ENCODE results near the gene HSD3B7. TPM values are rescaled to one million over a fixed set of nuclear protein-coding genes. Genes with fewer than 3 reads are reported as not detected.

HSD3B7 gene
- total and polyA plus RNA-seq, 2 of the 4 experiments (the other 2 are of a cell fraction): 8.5 to 11.3 TPM

DNA sequence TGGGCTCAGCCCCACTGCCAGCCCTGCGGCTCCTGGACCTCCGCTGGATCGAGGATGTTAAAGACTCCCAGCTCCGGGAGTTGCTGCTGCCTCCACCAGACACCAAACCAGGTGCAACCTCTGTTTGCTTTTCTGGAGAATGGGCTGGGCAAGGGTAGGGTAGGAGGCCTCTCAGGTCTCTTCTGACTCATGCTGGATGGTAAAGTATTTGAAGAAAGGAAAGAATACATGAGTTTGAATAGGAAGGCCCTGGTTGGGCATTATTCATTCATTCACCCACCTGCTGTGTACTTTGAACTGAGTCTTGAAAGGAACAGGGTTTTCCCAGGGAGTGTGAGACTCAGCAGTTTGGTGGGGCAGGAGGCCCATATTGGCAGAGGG is 42.6 kb upstream of the HSD3B7 start (continued):
- TF ChIP-seq, protein P1, sequence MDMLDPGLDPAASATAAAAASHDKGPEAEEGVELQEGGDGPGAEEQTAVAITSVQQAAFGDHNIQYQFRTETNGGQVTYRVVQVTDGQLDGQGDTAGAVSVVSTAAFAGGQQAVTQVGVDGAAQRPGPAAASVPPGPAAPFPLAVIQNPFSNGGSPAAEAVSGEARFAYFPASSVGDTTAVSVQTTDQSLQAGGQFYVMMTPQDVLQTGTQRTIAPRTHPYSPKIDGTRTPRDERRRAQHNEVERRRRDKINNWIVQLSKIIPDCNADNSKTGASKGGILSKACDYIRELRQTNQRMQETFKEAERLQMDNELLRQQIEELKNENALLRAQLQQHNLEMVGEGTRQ (IDR thresholded peaks at IDR 0.05; ENCODE audit: low read depth, low read length): no peak
- TF ChIP-seq CHD1 (IDR thresholded peaks at IDR 0.05; ENCODE audit: low read depth, low read length): no peak
- no peak for TF ChIP-seq CEBPB (IDR thresholded peaks at IDR 0.05; ENCODE audit: low read depth, low read length)

DNA sequence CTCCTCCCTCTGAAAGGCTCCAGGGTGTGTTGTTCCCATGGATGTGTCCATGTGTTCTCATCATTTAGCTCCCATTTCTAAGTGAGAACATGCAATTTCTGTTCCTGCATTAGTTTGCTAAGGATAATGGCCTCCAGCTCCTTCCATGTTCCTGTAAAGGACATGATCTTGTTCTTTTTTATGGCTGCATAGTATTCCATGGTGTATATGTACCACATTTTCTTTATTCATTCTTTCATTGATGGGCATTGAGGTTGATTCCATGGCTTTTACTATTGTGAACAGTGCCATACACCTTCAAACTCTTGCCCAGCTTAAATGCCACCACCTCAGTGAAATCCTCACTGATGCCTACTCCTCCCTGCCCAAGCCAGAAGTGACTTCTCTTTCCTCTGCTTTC is 40.7 kb upstream of the HSD3B7 start:
- H2AFZ ChIP-seq (replicated peaks; ENCODE audit: low read length, poor library complexity): no peak overlapping the region
- in situ Hi-C loops (cut with MboI; ENCODE audit: low sequenced_read_pairs) (no loop called here), intact Hi-C loops (cut with micrococcal nuclease) (no loop called here), dilution Hi-C loops (cut with HindIII; ENCODE audit: low sequenced_read_pairs, unreplicated experiment) (no loop called here)
- no peak overlapping the region for H2AK9ac ChIP-seq (replicated peaks; ENCODE audit: low read depth, low read length, poor library complexity)
- no peak overlapping the region for H3K18ac ChIP-seq (ENCODE audit: low read depth, low read length)
- H3K36me3 ChIP-seq (ENCODE audit: control insufficient read depth, insufficient read depth, low read length): peaks cover 35% of the 10 kb centered on the region
- H3K4me2 ChIP-seq (ENCODE audit: low read depth, low read length): no peak overlapping the region
- no peak overlapping the region for H3K27ac ChIP-seq (ENCODE audit: insufficient read depth, low read length)
- H4K8ac ChIP-seq (ENCODE audit: low read depth in 2 of 2, low read length in 2 of 2): no peak overlapping the region
- H2BK120ac ChIP-seq (ENCODE audit: low read depth, low read length): no peak overlapping the region
- no TSS peak for BruUV-seq (replicated peaks)
- POLR2A ChIA-PET (ENCODE audit: unreplicated experiment): interaction anchor here (0.6 kb wide), 1 partner anchor 46 kb away, joined by 4 read pairs; no protein-coding TSS in a partner anchor
- no peak overlapping the region for H3K9ac ChIP-seq (ENCODE audit: low read depth, low read length)
- no peak overlapping the region for H3K4me3 ChIP-seq (ENCODE audit: insufficient read depth, low read depth, low read length)
- no peaks in the 10 kb centered on the region for H3K27me3 ChIP-seq (ENCODE audit: control insufficient read depth, insufficient read depth, low read length)
- DNase-seq (no peak), ATAC-seq (ENCODE audit: low read depth) (no peak)
- H4K20me1 ChIP-seq (ENCODE audit: insufficient read depth, low read length): peaks cover 9% of the 10 kb centered on the region
- no peak overlapping the region for H2BK5ac ChIP-seq (ENCODE audit: low read depth, low read length, poor library complexity, severe bottlenecking)
- CTCF ChIA-PET: interaction anchor here (0.8 kb wide), 1 partner anchor 198 kb away, joined by 3 read pairs; no protein-coding TSS in a partner anchor
- H4K91ac ChIP-seq (ENCODE audit: insufficient read depth, low read depth, low read length): no peak overlapping the region
- H2BK20ac ChIP-seq (ENCODE audit: low read depth, low read length): no peak overlapping the region
- no peak overlapping the region for H3K56ac ChIP-seq (ENCODE audit: extremely low read depth, insufficient read depth, low read length)
- TF ChIP-seq SMC3 (IDR thresholded peaks at IDR 0.05; ENCODE audit: low read depth, low read length) (no peak), RAD21 (IDR thresholded peaks at IDR 0.05; ENCODE audit: low read length) (no peak), FOS (IDR thresholded peaks at IDR 0.05; ENCODE audit: low read depth, low read length) (no peak), RFX5 (IDR thresholded peaks at IDR 0.05; ENCODE audit: low read depth, low read length) (no peak), RCOR1 (IDR thresholded peaks at IDR 0.05; ENCODE audit: insufficient replicate concordance, low read length) (no peak), NFE2L2 (IDR thresholded peaks at IDR 0.05; ENCODE audit: low read depth, low read length) (no peak), POLR2A (IDR thresholded peaks at IDR 0.05; ENCODE audit: low read depth, low read length) (no peak), BHLHE40 (IDR thresholded peaks at IDR 0.05; ENCODE audit: low read depth, low read length) (no peak)
- TF ChIP-seq, protein P1 (IDR thresholded peaks at IDR 0.05; ENCODE audit: low read depth, low read length): no peak
- TF ChIP-seq, protein P2, sequence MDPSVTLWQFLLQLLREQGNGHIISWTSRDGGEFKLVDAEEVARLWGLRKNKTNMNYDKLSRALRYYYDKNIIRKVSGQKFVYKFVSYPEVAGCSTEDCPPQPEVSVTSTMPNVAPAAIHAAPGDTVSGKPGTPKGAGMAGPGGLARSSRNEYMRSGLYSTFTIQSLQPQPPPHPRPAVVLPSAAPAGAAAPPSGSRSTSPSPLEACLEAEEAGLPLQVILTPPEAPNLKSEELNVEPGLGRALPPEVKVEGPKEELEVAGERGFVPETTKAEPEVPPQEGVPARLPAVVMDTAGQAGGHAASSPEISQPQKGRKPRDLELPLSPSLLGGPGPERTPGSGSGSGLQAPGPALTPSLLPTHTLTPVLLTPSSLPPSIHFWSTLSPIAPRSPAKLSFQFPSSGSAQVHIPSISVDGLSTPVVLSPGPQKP (IDR thresholded peaks at IDR 0.05; ENCODE audit: borderline replicate concordance, low read depth, low read length): no peak
- TF ChIP-seq, protein P3, sequence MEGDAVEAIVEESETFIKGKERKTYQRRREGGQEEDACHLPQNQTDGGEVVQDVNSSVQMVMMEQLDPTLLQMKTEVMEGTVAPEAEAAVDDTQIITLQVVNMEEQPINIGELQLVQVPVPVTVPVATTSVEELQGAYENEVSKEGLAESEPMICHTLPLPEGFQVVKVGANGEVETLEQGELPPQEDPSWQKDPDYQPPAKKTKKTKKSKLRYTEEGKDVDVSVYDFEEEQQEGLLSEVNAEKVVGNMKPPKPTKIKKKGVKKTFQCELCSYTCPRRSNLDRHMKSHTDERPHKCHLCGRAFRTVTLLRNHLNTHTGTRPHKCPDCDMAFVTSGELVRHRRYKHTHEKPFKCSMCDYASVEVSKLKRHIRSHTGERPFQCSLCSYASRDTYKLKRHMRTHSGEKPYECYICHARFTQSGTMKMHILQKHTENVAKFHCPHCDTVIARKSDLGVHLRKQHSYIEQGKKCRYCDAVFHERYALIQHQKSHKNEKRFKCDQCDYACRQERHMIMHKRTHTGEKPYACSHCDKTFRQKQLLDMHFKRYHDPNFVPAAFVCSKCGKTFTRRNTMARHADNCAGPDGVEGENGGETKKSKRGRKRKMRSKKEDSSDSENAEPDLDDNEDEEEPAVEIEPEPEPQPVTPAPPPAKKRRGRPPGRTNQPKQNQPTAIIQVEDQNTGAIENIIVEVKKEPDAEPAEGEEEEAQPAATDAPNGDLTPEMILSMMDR (conservative IDR thresholded peaks at IDR 0.05; ENCODE audit: low read depth, low read length): no peak
- no peaks in the 10 kb centered on the region for H3K9me3 ChIP-seq (ENCODE audit: control insufficient read depth, insufficient read depth, low read length)
- H2BK15ac ChIP-seq (ENCODE audit: low read depth, low read length): no peak overlapping the region
- H2AK5ac ChIP-seq (ENCODE audit: low read depth, low read length): no peak overlapping the region
- H3K4me1 ChIP-seq (ENCODE audit: control insufficient read depth, insufficient read depth, low read length): peaks cover 6% of the 10 kb centered on the region
- no peak overlapping the region for H4K5ac ChIP-seq (ENCODE audit: low read depth, low read length)
- H3K14ac ChIP-seq (replicated peaks; ENCODE audit: low read depth, low read length): no peak overlapping the region
- H3K23ac ChIP-seq (ENCODE audit: low read depth, low read length): no peak overlapping the region
- no peak overlapping the region for H3K4ac ChIP-seq (ENCODE audit: low read depth, low read length)
- no peaks in the 10 kb centered on the region for H3K9me1 ChIP-seq (ENCODE audit: insufficient read depth, low read length)
- peaks cover 21 to 36% of the 10 kb centered on the region in 2 experiments; a peak in 3 of 4 replicates for H3K79me1 ChIP-seq (ENCODE audit: low read depth in 1 of 2, low read length in 2 of 2)
